Liver (tissue), 9 donors: ENCODE measurements around the gene PRDM12. TPM values are rescaled to one million over a fixed set of nuclear protein-coding genes. Genes with fewer than 3 reads are reported as not detected.

ENCODE experiments used
- DNase-seq: peaks from one replicate; pipeline ENCODE4 v3.0.0-alpha.2; 2017; ENCODE audit warnings: low spot score
- H3K27ac ChIP-seq, 2 donors: one replicate each; pipeline ENCODE4 v1.7.0; 2013; ENCODE audit warnings: inconsistent platforms in 2 of 2, low read length in 2 of 2, control low read depth in 1 of 2, low read depth in 1 of 2, mild to moderate bottlenecking in 1 of 2
- H3K27me3 ChIP-seq, 4 donors: one replicate each; pipeline versions ENCODE4 v1.6.1 to v1.7.0; 2013; ENCODE audit warnings: low read length in 3 of 4, inconsistent platforms in 1 of 4, mild to moderate bottlenecking in 1 of 4, moderate library complexity in 1 of 4; ENCODE audit not compliant: control insufficient read depth in 4 of 4, insufficient read depth in 4 of 4
- H3K36me3 ChIP-seq, 4 donors: one replicate each; pipeline versions ENCODE4 v1.6.1 to v1.7.0; 2013; ENCODE audit warnings: low read length in 3 of 4, mild to moderate bottlenecking in 3 of 4, low read depth in 1 of 4, moderate library complexity in 1 of 4; ENCODE audit not compliant: control insufficient read depth in 4 of 4, insufficient read depth in 3 of 4
- H3K4me1 ChIP-seq, 4 donors: one replicate each; pipeline versions ENCODE4 v1.6.1 to v1.7.0; 2013; ENCODE audit warnings: low read length in 3 of 4, mild to moderate bottlenecking in 3 of 4, moderate library complexity in 1 of 4; ENCODE audit not compliant: control insufficient read depth in 4 of 4, insufficient read depth in 4 of 4
- H3K4me3 ChIP-seq, 3 donors: one replicate each; pipeline versions ENCODE4 v1.6.1 to v1.7.0; 2013; ENCODE audit warnings: low read length in 3 of 3, control low read depth in 1 of 3, low read depth in 1 of 3, mild to moderate bottlenecking in 1 of 3
- H3K9ac ChIP-seq, 2 donors: one replicate each; pipeline ENCODE4 v1.7.0; 2013; ENCODE audit warnings: low read length in 2 of 2, mild to moderate bottlenecking in 2 of 2, moderate library complexity in 2 of 2, control low read depth in 1 of 2, low read depth in 1 of 2
- H3K9me3 ChIP-seq, 4 donors: one replicate each; pipeline versions ENCODE4 v1.6.1 to v1.7.0; 2013; ENCODE audit warnings: low read length in 3 of 4; ENCODE audit not compliant: control insufficient read depth in 4 of 4
- ATF3 ChIP-seq: IDR thresholded peaks from 2 replicates; pipeline ENCODE4 v1.6.1; 2016; ENCODE audit warnings: antibody characterized with exemption
- EGR1 ChIP-seq, 2 donors: IDR thresholded peaks; 2 replicates each; pipeline ENCODE4 v1.6.1; 2016 to 2018; ENCODE audit warnings: antibody characterized with exemption in 2 of 2, low read depth in 2 of 2
- FOXA1 ChIP-seq: IDR thresholded peaks from 2 replicates; pipeline ENCODE4 v1.6.1; 2016; ENCODE audit warnings: antibody characterized with exemption
- FOXA2 ChIP-seq: IDR thresholded peaks from 2 replicates; pipeline ENCODE4 v1.6.1; 2016; ENCODE audit warnings: antibody characterized with exemption
- GABPA ChIP-seq, 2 donors: IDR thresholded peaks in 1 of 2; conservative IDR thresholded peaks in 1 of 2; 2 replicates each; pipeline ENCODE4 v1.6.1; 2016; ENCODE audit warnings: antibody characterized with exemption in 2 of 2, mild to moderate bottlenecking in 1 of 2, moderate library complexity in 1 of 2
- HNF4G ChIP-seq: IDR thresholded peaks from 2 replicates; pipeline ENCODE4 v1.6.1; 2016; ENCODE audit warnings: antibody characterized with exemption
- JUND ChIP-seq, 2 donors: IDR thresholded peaks; 2 replicates each; pipeline ENCODE4 v1.6.1; 2016; ENCODE audit warnings: antibody characterized with exemption in 2 of 2
- NR2F2 ChIP-seq: IDR thresholded peaks from 2 replicates; pipeline ENCODE4 v1.6.1; 2016; ENCODE audit warnings: antibody characterized with exemption
- RAD21 ChIP-seq, 2 donors: IDR thresholded peaks; 2 replicates each; pipeline ENCODE4 v1.6.1; 2016; ENCODE audit warnings: antibody characterized with exemption in 2 of 2, mild to moderate bottlenecking in 2 of 2
- REST ChIP-seq: IDR thresholded peaks from 2 replicates; pipeline ENCODE4 v1.6.1; 2016; ENCODE audit warnings: antibody characterized with exemption, mild to moderate bottlenecking
- RXRA ChIP-seq, 2 donors: IDR thresholded peaks; 2 replicates each; pipeline ENCODE4 v1.6.1; 2017 to 2018; ENCODE audit warnings: antibody characterized with exemption in 2 of 2, mild to moderate bottlenecking in 1 of 2
- SP1 ChIP-seq: IDR thresholded peaks from 2 replicates; pipeline ENCODE4 v1.6.1; 2018; ENCODE audit warnings: antibody characterized with exemption, mild to moderate bottlenecking
- TAF1 ChIP-seq: conservative IDR thresholded peaks from 2 replicates; pipeline ENCODE4 v1.6.1; 2016; ENCODE audit warnings: antibody characterized with exemption, mild to moderate bottlenecking
- YY1 ChIP-seq: IDR thresholded peaks from 2 replicates; pipeline ENCODE4 v1.6.1; 2016; ENCODE audit warnings: antibody characterized with exemption, mild to moderate bottlenecking
- WGBS: extraction: QIAGEN DNeasy Blood & Tissue Kit; methylation state at CpG from one replicate; pipeline ENCODE4 v1.1.7; 2013; 5-methylcytosine and 5-hydroxymethylcytosine counted together
- polyA plus RNA-seq, 2 donors: library from polyadenylated mRNA; stranded (reverse) in 1 of 2; unstranded in 1 of 2; fragments of 200-250 nt in 1 of 2; fragments of >200 nt in 1 of 2; fragmentation: Nextera tagmentation in 1 of 2; extraction: Ambion mirVana in 1 of 2; gene quantifications; one replicate each; pipeline versions ENCODE4 v1.2.1 to v1.2.3, GENCODE V29; 2013 to 2015
- total RNA-seq, 2 donors: library from RNA; depleted of rRNA; stranded (reverse); fragments of >200 nt; gene quantifications; one replicate each; pipeline ENCODE4 v1.2.3, GENCODE V29; 2014
- TF ChIP-seq, protein P1 (sequence below): IDR thresholded peaks from 2 replicates; pipeline ENCODE4 v1.6.1; 2016; ENCODE audit warnings: antibody characterized with exemption
- TF ChIP-seq, protein P2 (sequence below): fragments of 150-350 bp; IDR thresholded peaks from 2 replicates; pipeline ENCODE4 v1.5.1; 2017; ENCODE audit warnings: improper control_type of control experiment, low read depth, low read length; ENCODE audit not compliant: missing input control
- TF ChIP-seq, protein P3 (sequence below): IDR thresholded peaks from 2 replicates; pipeline ENCODE4 v1.6.1; 2016; ENCODE audit warnings: antibody characterized with exemption
- donor health status: healthy.
- donor health status: healthy.
- donor health status: healthy.
- donor health status: healthy.
- donor health status: healthy.

Gene PRDM12
- total and polyA plus RNA-seq, 4 donors = 0.02 TPM; not detected in 3

DNA sequence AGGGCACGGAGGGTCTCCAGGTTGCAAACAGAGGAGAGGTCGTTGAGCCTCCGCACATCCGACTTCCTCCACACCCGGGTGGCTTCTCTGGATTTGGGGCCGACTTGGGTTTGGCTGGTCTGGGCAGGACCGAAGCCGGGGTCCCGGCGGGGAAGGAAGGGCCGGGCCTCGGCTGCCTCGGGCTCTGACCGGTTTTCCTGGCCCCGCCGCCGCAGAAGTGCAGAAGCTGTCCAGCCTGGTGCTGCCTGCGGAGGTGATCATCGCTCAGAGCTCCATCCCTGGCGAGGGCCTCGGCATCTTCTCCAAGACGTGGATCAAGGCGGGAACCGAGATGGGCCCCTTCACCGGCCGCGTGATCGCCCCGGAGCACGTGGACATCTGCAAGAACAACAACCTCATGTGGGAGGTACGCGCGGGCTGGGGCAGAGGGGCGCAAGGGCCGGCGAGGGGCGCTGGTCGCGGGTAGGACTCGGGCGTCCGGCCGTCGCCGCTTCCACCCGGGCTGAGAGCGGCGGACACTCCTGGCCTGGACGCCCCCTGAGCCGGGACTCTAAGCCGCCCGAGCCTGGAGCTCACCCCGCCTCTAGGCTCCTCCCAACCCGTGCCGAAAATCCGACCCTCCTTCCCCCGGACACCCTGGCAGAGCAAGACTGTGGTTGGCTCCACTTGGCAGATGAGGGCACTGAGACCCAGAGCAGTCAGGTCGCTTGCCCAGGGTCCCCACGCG is 2.2 kb downstream of the PRDM12 start:
- WGBS = 11% methylated on average over 60 of the region's 60 CpGs
- H3K4me1 ChIP-seq = peaks cover 6 to 37% (median 9%) of the 10 kb centered on the region in 4 donors
- H3K27me3 ChIP-seq = peaks cover 4 to 22% (median 8%) of the 10 kb centered on the region in 4 donors
- DNase-seq = no peak
- no peaks in the 10 kb centered on the region for H3K36me3 ChIP-seq
- no peak for TF ChIP-seq HNF4G
- no peak for TF ChIP-seq RXRA (IDR thresholded peaks at IDR 0.05)
- H3K9ac ChIP-seq = no peak overlapping the region
- H3K4me3 ChIP-seq = no peak overlapping the region
- no peaks in the 10 kb centered on the region for H3K9me3 ChIP-seq
- H3K27ac ChIP-seq = no peak overlapping the region

DNA sequence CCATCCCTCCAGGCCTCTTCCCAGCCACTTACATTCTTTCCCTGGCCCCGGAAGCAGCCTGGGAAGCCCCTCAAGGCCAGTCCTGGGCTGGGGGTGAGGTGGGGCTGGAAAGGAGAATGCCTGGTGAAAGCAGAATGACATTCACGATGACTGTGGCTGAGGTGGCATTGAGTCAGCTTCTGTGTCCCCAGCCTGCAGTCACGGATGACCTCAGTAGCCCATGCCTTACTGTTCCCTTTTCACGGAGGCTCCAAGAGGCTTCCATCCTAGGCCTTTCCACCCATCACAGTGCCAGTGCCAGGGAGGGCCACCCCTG is 2.7 kb downstream of the PRDM12 start:
- Histone ChIP-seq H3K4me3 (no peak overlapping the region), H3K9ac (no peak overlapping the region), H3K9me3 (no peaks in the 10 kb centered on the region), H3K27ac (no peak overlapping the region), H3K36me3 (no peaks in the 10 kb centered on the region), H3K27me3 (peaks cover 4 to 19% (median 6%) of the 10 kb centered on the region in 4 donors), H3K4me1 (peaks cover 3 to 32% (median 7%) of the 10 kb centered on the region in 4 donors)
- no peak for TF ChIP-seq JUND (IDR thresholded peaks at IDR 0.05)
- no peak for TF ChIP-seq FOXA1
- TF ChIP-seq, protein P1, sequence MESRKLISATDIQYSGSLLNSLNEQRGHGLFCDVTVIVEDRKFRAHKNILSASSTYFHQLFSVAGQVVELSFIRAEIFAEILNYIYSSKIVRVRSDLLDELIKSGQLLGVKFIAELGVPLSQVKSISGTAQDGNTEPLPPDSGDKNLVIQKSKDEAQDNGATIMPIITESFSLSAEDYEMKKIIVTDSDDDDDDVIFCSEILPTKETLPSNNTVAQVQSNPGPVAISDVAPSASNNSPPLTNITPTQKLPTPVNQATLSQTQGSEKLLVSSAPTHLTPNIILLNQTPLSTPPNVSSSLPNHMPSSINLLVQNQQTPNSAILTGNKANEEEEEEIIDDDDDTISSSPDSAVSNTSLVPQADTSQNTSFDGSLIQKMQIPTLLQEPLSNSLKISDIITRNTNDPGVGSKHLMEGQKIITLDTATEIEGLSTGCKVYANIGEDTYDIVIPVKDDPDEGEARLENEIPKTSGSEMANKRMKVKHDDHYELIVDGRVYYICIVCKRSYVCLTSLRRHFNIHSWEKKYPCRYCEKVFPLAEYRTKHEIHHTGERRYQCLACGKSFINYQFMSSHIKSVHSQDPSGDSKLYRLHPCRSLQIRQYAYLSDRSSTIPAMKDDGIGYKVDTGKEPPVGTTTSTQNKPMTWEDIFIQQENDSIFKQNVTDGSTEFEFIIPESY = no peak
- TF ChIP-seq HNF4G = no peak
- TF ChIP-seq, protein P2, sequence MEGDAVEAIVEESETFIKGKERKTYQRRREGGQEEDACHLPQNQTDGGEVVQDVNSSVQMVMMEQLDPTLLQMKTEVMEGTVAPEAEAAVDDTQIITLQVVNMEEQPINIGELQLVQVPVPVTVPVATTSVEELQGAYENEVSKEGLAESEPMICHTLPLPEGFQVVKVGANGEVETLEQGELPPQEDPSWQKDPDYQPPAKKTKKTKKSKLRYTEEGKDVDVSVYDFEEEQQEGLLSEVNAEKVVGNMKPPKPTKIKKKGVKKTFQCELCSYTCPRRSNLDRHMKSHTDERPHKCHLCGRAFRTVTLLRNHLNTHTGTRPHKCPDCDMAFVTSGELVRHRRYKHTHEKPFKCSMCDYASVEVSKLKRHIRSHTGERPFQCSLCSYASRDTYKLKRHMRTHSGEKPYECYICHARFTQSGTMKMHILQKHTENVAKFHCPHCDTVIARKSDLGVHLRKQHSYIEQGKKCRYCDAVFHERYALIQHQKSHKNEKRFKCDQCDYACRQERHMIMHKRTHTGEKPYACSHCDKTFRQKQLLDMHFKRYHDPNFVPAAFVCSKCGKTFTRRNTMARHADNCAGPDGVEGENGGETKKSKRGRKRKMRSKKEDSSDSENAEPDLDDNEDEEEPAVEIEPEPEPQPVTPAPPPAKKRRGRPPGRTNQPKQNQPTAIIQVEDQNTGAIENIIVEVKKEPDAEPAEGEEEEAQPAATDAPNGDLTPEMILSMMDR = no peak
- no peak for TF ChIP-seq REST
- TF ChIP-seq, protein P3, sequence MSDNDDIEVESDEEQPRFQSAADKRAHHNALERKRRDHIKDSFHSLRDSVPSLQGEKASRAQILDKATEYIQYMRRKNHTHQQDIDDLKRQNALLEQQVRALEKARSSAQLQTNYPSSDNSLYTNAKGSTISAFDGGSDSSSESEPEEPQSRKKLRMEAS = no peak
- DNase-seq = no peak
- 55% methylated on average over 4 of the region's 4 CpGs for WGBS

DNA sequence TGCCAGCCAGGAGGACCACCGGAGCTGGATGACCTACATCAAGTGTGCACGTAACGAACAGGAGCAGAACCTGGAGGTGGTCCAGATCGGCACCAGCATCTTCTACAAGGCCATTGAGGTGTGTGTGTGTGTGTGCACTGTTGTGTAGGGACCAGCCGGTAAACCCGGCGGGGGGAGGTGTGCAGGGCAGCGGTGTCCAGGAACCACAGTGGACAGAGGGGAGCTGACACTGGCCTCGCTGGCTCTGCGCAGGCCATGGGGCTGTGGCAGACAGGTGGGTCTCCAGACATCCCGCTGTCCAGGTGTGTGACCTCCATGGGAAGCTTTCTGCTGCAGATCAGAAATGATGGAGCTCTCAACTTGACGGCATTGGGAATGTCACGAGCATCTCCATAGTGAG is 3.8 kb downstream of the PRDM12 start:
- Histone ChIP-seq H3K27me3 (peaks cover 1 to 8% (median 5%) of the 10 kb centered on the region in 4 donors), H3K9me3 (no peaks in the 10 kb centered on the region), H3K9ac (no peak overlapping the region), H3K36me3 (no peaks in the 10 kb centered on the region), H3K4me3 (no peak overlapping the region), H3K27ac (no peak overlapping the region), H3K4me1 (peaks cover under 1 to 23% (median 5%) of the 10 kb centered on the region in 4 donors)
- DNase-seq = no peak
- 92% methylated on average over 13 of the region's 13 CpGs for WGBS
- TF ChIP-seq, protein P3 = no peak
- TF ChIP-seq YY1 (no peak), FOXA2 (no peak), SP1 (no peak), JUND (IDR thresholded peaks at IDR 0.05) (no peak), TAF1 (no peak), EGR1 (IDR thresholded peaks at IDR 0.05; ENCODE audit: low read depth in 2 of 2) (no peak), NR2F2 (no peak), FOXA1 (no peak), RAD21 (IDR thresholded peaks at IDR 0.05) (no peak), GABPA (IDR thresholded peaks at IDR 0.05 in 1 of 2, conservative IDR thresholded peaks at IDR 0.05 in 1 of 2) (no peak), RXRA (IDR thresholded peaks at IDR 0.05) (no peak), ATF3 (no peak)
- TF ChIP-seq, protein P2 = no peak
